22Rv1 (cell line): ENCODE results near the gene DNAJC10.
A peak's percentile ranks its signal among the peaks of the same experiment; 100 is the strongest.
"Not testable (repeated sequence)": the region's sequence is repeated elsewhere in the genome, so short reads cannot be mapped to it uniquely, and the experiment has no call there.

Source experiments
- H3K27ac ChIP-seq: fragments of 450-650 bp; 2 replicates; pipeline ENCODE4 v1.5.1; 2017
- CTCF ChIP-seq: fragments of 450-650 bp; IDR thresholded peaks from 2 replicates; pipeline ENCODE4 v1.5.1; 2017; ENCODE audit warnings: mild to moderate bottlenecking
- ZFX ChIP-seq: fragments of 450-650 bp; IDR thresholded peaks from 2 replicates; pipeline ENCODE4 v1.6.1; 2017; ENCODE audit warnings: antibody characterized with exemption, borderline replicate concordance

The DNAJC10 gene

GRCh38 chr2:182766626-182767025 lies 50.6 kb downstream of the DNAJC10 start:
- TF ChIP-seq ZFX (no peak), CTCF (no peak)
- H3K27ac ChIP-seq, result no peak overlapping the region

- H3K27ac ChIP-seq, result no peak overlapping the region
- TF ChIP-seq CTCF, result peak; percentile 54
- no peak for TF ChIP-seq ZFX
Observed at GRCh38 chr2:182767578-182767977, 51.5 kb downstream of the DNAJC10 start.

GRCh38 chr2:182768950-182769349 lies 52.9 kb downstream of the DNAJC10 start:
- not testable (repeated sequence) for H3K27ac ChIP-seq

- no peak overlapping the region for H3K27ac ChIP-seq
- TF ChIP-seq CTCF (no peak), ZFX (no peak)
Observed at GRCh38 chr2:182779323-182779722, 63.3 kb downstream of the DNAJC10 start.

- not testable (repeated sequence) for H3K27ac ChIP-seq
Observed at GRCh38 chr2:182781099-182781498, 65.0 kb downstream of the DNAJC10 start.

- H3K27ac ChIP-seq, result not testable (repeated sequence)
Observed at GRCh38 chr2:182782686-182783085, 66.6 kb downstream of the DNAJC10 start.

- no peak overlapping the region for H3K27ac ChIP-seq
Observed at GRCh38 chr2:182784058-182784706, 68.1 kb downstream of the DNAJC10 start.

GRCh38 chr2:182784777-182785176 lies 68.7 kb downstream of the DNAJC10 start:
- TF ChIP-seq CTCF, result peak; percentile 67
- TF ChIP-seq ZFX, result no peak
- no peak overlapping the region for H3K27ac ChIP-seq

More at GRCh38 chr2:182784058-182784706, 68.1 kb downstream of the DNAJC10 start:
- TF ChIP-seq CTCF, result no peak

GRCh38 chr2:182792441-182792840 lies 76.4 kb downstream of the DNAJC10 start:
- H3K27ac ChIP-seq, result no peak overlapping the region
- TF ChIP-seq CTCF, result no peak
- no peak for TF ChIP-seq ZFX
